ENCODE measurements around the gene MAPK10. TPM values are rescaled to one million over a fixed set of nuclear protein-coding genes. Genes with fewer than 3 reads are reported as not detected.
A peak's percentile ranks its signal among the peaks of the same experiment; 100 is the strongest.

MAPK10 gene
- total and polyA plus RNA-seq, 9 of the 15 experiments (the other 6 are each of a cell fraction or from before 2014, with no cell fraction given), result 0.10 to 0.53 (median 0.18) TPM; not detected in 4

GRCh38 chr4:85956293-85956945 is 403.4 kb downstream of the MAPK10 start:
- 0 out of 4 replicates have a peak, but pooled peaks of 1 of the 2 experiments have one; percentile 7 for TF ChIP-seq MNT (conservative IDR thresholded peaks at IDR 0.05)
- TF ChIP-seq YY1 (IDR thresholded peaks at IDR 0.05; ENCODE audit: borderline replicate concordance in 1 of 3, control insufficient read depth in 1 of 3, extremely low read depth in 1 of 3, insufficient read depth in 3 of 3, insufficient read length in 1 of 3, insufficient replicate concordance in 2 of 3, low read depth in 1 of 3, low read length in 2 of 3), result peak in 1 of 3 experiments; percentile 55
- no peak for TF ChIP-seq RBM22 (IDR thresholded peaks at IDR 0.05; ENCODE audit: low read depth, low read length, poor library complexity, severe bottlenecking)
- H3K9ac ChIP-seq (ENCODE audit: insufficient read depth in 1 of 2, low read depth in 2 of 2, low read length in 2 of 2), result no peak overlapping the region; a peak in 1 of 4 replicates
- no peak overlapping the region for H3K4me3 ChIP-seq
- 38% methylated on average over 17 of the region's 17 CpGs for WGBS (ENCODE audit: insufficient coverage, low coverage, missing lambda C conversion rate)
- ATAC-seq (no peak; the same call in 1 of the 3 replicates), FAIRE-seq (no peak), DNase-seq (ENCODE audit: extremely low read depth in 1 of 4, low spot score in 3 of 4) (no peak)
- CTCF ChIA-PET (ENCODE audit: low intra/inter-chr PET ratio), result no interaction called here
- H3K27ac ChIP-seq (ENCODE audit: extremely low read depth, low read depth, low read length), result peak overlapping the region; percentile 55; the same call in 2 of the 3 replicates
- no peaks in the 10 kb centered on the region for H3K9me1 ChIP-seq (ENCODE audit: control insufficient read depth, insufficient read depth, low read length)
- BruUV-seq (replicated peaks), result no TSS peak
- POLR2A ChIA-PET, result interaction anchor here (0.6 to 1.2 kb wide), 2 partner anchors 19 to 35 kb away, joined by 3 read pairs; no protein-coding TSS in a partner anchor
- H2AFZ ChIP-seq (ENCODE audit: low read depth, low read length), result peak overlapping the region; percentile 61
- H3K27me3 ChIP-seq (ENCODE audit: control insufficient read depth in 2 of 2, insufficient read depth in 2 of 2, low read length in 2 of 2), result no peaks in the 10 kb centered on the region
- H4K20me1 ChIP-seq (replicated peaks; ENCODE audit: control insufficient read depth, insufficient read depth, low read length), result no peaks in the 10 kb centered on the region
- H3K79me2 ChIP-seq (ENCODE audit: control insufficient read depth, insufficient read depth, low read length), result no peaks in the 10 kb centered on the region
- no peak overlapping the region; the same call in 1 of the 2 replicates for H3K4me2 ChIP-seq (ENCODE audit: insufficient read depth, low read length)
- H3K36me3 ChIP-seq (ENCODE audit: control insufficient read depth, insufficient read depth, low read length), result no peaks in the 10 kb centered on the region
- intact Hi-C loops (cut with micrococcal nuclease), result no loop called here
- in situ Hi-C loops (cut with MboI), result no loop called here
- H3K4me1 ChIP-seq (replicated peaks in 1 of 2; ENCODE audit: control insufficient read depth in 2 of 2, insufficient read depth in 2 of 2, low read length in 2 of 2), result peaks cover 3 to 10% of the 10 kb centered on the region in 2 experiments; a peak in 2 of 5 replicates
- H3K9me3 ChIP-seq (replicated peaks; ENCODE audit: control insufficient read depth, insufficient read depth, low read depth, low read length), result no peaks in the 10 kb centered on the region
